OCI-LY1 (cell line): ENCODE data around the gene HCN1.

Experiments used
- H2AFZ ChIP-seq: fragments of 200-600 bp; sonication (generic), shearing (Covaris generic); 2 replicates; pipeline ENCODE4 v1.6.0; 2014; ENCODE audit warnings: antibody characterized with exemption, mild to moderate bottlenecking, low read length
- H3F3A ChIP-seq: fragments of 200-600 bp; sonication (generic), shearing (Covaris generic); 2 replicates; pipeline ENCODE4 v1.6.0; 2014; ENCODE audit warnings: mild to moderate bottlenecking, antibody characterized with exemption, low read length, moderate library complexity; ENCODE audit not compliant: insufficient read depth
- H3K27ac ChIP-seq: fragments of 200-600 bp; sonication (generic); 2 replicates; pipeline ENCODE4 v1.5.1; 2014; ENCODE audit warnings: low read length, mixed run types, mild to moderate bottlenecking, low read depth; ENCODE audit not compliant: poor library complexity, severe bottlenecking
- H3K27me3 ChIP-seq: fragments of 200-600 bp; sonication (generic); 2 replicates; pipeline ENCODE4 v1.6.0; 2014; ENCODE audit warnings: antibody characterized with exemption, mild to moderate bottlenecking, low read length, moderate library complexity; ENCODE audit not compliant: insufficient read depth
- H3K36me3 ChIP-seq: fragments of 200-600 bp; sonication (generic); 2 replicates; pipeline ENCODE4 v1.6.1; 2014; ENCODE audit warnings: mild to moderate bottlenecking, antibody characterized with exemption, low read length, moderate library complexity, mixed read lengths; ENCODE audit not compliant: insufficient read depth
- H3K4me1 ChIP-seq: fragments of 200-600 bp; sonication (generic); 2 replicates; pipeline ENCODE4 v1.5.1; 2014; ENCODE audit warnings: mild to moderate bottlenecking, low read length, moderate library complexity; ENCODE audit not compliant: insufficient read depth, severe bottlenecking
- H3K4me2 ChIP-seq: fragments of 200-600 bp; sonication (generic), shearing (Covaris generic); 2 replicates; pipeline ENCODE4 v1.6.1; 2014; ENCODE audit warnings: low read length
- H3K4me3 ChIP-seq: fragments of 200-600 bp; sonication (generic); 2 replicates; pipeline ENCODE4 v1.5.1; 2014; ENCODE audit warnings: low read length, low read depth, mild to moderate bottlenecking, mixed read lengths; ENCODE audit not compliant: poor library complexity, severe bottlenecking
- H3K79me2 ChIP-seq: fragments of 200-600 bp; shearing (Covaris generic); 2 replicates; pipeline ENCODE4 v1.6.1; 2016; ENCODE audit warnings: mixed run types, low read length, mixed read lengths; ENCODE audit not compliant: insufficient read depth
- H3K9ac ChIP-seq: fragments of 200-600 bp; sonication (generic), shearing (Covaris generic); 2 replicates; pipeline ENCODE4 v1.6.1; 2014; ENCODE audit warnings: mild to moderate bottlenecking, low read length, mixed read lengths
- H3K9me2 ChIP-seq: fragments of 200-600 bp; sonication (generic), shearing (Covaris generic); 2 replicates; pipeline ENCODE4 v1.6.1; 2014; ENCODE audit warnings: low read depth, mild to moderate bottlenecking, low read length, mixed read lengths
- H3K9me3 ChIP-seq: fragments of 200-600 bp; shearing (Covaris generic); 2 replicates; pipeline ENCODE4 v1.6.1; 2014; ENCODE audit warnings: low read length, mixed read lengths
- H4K20me1 ChIP-seq: fragments of 200-600 bp; sonication (generic), shearing (Covaris generic); 2 replicates; pipeline ENCODE4 v1.6.0; 2016; ENCODE audit warnings: mild to moderate bottlenecking, low read length; ENCODE audit not compliant: insufficient read depth
- EZH2 ChIP-seq: fragments of 200-600 bp; sonication (generic), shearing (Covaris generic); IDR thresholded peaks from 2 replicates; pipeline ENCODE4 v1.8.0; 2017; ENCODE audit warnings: borderline replicate concordance, mixed run types, mild to moderate bottlenecking, antibody characterized with exemption, low read length, moderate library complexity, mixed read lengths
- TF ChIP-seq, protein P1 (sequence below): fragments of 200-600 bp; sonication (generic), shearing (Covaris generic); IDR thresholded peaks from 2 replicates; pipeline ENCODE4 v1.5.1; 2017; ENCODE audit warnings: mild to moderate bottlenecking, antibody characterized with exemption, low read length, moderate library complexity, mixed read lengths

Gene HCN1

DNA sequence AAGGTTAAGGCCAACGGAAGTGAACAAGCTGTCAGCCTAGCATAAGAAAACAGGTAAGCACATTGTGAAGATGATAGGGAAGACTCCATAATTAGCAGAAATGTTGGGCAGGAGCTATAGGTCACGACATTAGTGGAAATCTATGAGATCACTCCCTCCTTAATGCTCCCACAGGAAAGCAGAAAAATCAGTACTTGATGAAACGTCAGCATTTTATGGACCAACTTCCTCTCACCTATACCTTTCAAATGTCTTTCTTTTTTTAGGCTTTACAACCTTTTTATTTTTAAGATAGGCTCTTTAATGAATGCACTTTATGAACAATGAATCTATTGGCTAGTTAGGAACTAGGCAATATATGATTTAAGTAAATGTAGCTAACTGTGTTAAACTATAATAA, 29.4 kb upstream of the HCN1 start:
- no peaks in the 10 kb centered on the region for H3K79me2 ChIP-seq
- H3K27ac ChIP-seq, result no peak overlapping the region
- H3K9me2 ChIP-seq, result no peaks in the 10 kb centered on the region
- no peaks in the 10 kb centered on the region for H3K27me3 ChIP-seq
- no peak overlapping the region for H3K4me3 ChIP-seq
- H3F3A ChIP-seq, result no peaks in the 10 kb centered on the region
- no peaks in the 10 kb centered on the region for H3K4me1 ChIP-seq
- no peak overlapping the region for H2AFZ ChIP-seq
- H3K9me3 ChIP-seq, result no peaks in the 10 kb centered on the region
- H4K20me1 ChIP-seq, result no peaks in the 10 kb centered on the region
- H3K36me3 ChIP-seq, result no peaks in the 10 kb centered on the region
- H3K9ac ChIP-seq, result no peak overlapping the region
- TF ChIP-seq, protein P1, sequence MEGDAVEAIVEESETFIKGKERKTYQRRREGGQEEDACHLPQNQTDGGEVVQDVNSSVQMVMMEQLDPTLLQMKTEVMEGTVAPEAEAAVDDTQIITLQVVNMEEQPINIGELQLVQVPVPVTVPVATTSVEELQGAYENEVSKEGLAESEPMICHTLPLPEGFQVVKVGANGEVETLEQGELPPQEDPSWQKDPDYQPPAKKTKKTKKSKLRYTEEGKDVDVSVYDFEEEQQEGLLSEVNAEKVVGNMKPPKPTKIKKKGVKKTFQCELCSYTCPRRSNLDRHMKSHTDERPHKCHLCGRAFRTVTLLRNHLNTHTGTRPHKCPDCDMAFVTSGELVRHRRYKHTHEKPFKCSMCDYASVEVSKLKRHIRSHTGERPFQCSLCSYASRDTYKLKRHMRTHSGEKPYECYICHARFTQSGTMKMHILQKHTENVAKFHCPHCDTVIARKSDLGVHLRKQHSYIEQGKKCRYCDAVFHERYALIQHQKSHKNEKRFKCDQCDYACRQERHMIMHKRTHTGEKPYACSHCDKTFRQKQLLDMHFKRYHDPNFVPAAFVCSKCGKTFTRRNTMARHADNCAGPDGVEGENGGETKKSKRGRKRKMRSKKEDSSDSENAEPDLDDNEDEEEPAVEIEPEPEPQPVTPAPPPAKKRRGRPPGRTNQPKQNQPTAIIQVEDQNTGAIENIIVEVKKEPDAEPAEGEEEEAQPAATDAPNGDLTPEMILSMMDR, result no peak
- no peak for TF ChIP-seq EZH2
- no peak overlapping the region for H3K4me2 ChIP-seq

DNA sequence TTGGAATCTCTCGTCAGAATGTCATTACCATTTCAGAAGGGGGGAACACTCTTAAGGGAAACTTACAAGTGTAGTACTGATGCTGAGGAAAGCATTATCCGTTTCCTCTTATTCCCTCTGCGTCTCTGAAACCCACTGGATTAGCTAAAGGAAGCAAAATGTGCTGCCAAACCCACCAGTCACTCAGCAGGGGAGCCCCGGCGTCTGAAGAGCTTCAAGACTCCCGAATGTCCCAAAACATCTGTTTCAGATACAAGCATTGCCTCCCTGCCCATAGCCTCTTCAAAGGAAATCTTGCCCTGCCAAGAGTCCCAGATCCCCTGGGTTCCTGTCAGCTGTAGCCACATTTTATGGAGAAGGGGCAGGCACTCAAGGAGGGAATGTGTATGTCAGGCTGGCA, 1.0 kb upstream of the HCN1 start:
- no peaks in the 10 kb centered on the region for H3K36me3 ChIP-seq
- H3K27ac ChIP-seq, result no peak overlapping the region
- no peaks in the 10 kb centered on the region for H4K20me1 ChIP-seq
- no peaks in the 10 kb centered on the region for H3K79me2 ChIP-seq
- no peaks in the 10 kb centered on the region for H3K4me1 ChIP-seq
- TF ChIP-seq, protein P1, result no peak
- no peak for TF ChIP-seq EZH2
- no peak overlapping the region for H3K4me3 ChIP-seq
- H3K4me2 ChIP-seq, result no peak overlapping the region
- H3K9ac ChIP-seq, result no peak overlapping the region
- no peaks in the 10 kb centered on the region for H3K9me2 ChIP-seq
- no peak overlapping the region for H2AFZ ChIP-seq
- no peaks in the 10 kb centered on the region for H3K27me3 ChIP-seq
- H3F3A ChIP-seq, result no peaks in the 10 kb centered on the region
- no peaks in the 10 kb centered on the region for H3K9me3 ChIP-seq

DNA sequence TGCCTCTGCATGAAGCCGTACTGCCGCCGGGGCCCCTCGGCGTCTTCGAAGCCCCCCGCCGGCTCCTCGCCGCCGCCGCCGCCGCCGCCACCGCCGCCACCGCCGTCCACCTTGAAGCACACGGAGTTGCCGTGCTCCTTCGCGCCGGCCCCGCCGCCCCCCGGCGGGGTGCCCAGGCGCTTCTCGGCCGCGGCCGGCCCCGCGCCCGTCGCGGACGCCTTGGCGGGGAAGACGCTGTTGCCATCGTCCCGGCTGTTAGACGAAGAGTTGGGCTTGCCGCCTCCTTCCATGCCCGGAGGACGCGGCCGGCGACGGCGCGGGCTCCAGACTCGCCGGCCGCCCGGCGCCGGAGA, 400 bp downstream of the HCN1 start:
- Histone ChIP-seq H3K4me2 (no peak overlapping the region), H3F3A (no peaks in the 10 kb centered on the region), H3K79me2 (no peaks in the 10 kb centered on the region), H2AFZ (no peak overlapping the region), H3K9me2 (no peaks in the 10 kb centered on the region), H3K27ac (no peak overlapping the region), H3K27me3 (no peaks in the 10 kb centered on the region), H4K20me1 (no peaks in the 10 kb centered on the region), H3K4me3 (no peak overlapping the region), H3K9ac (no peak overlapping the region), H3K36me3 (no peaks in the 10 kb centered on the region), H3K4me1 (no peaks in the 10 kb centered on the region), H3K9me3 (no peaks in the 10 kb centered on the region)
- TF ChIP-seq, protein P1, result no peak
- TF ChIP-seq EZH2, result no peak
